Measurements from ENCODE around the gene BBS7. TPM values are rescaled to one million over a fixed set of nuclear protein-coding genes. Genes with fewer than 3 reads are reported as not detected.

The BBS7 gene
- total and polyA plus RNA-seq, 2 donors (not counting 3 experiments of a cell fraction or from before 2014, with no cell fraction given) = 20.0 to 21.7 TPM

GRCh38 chr4:121799208-121799823 lies 71.0 kb downstream of the BBS7 start:
- Histone ChIP-seq H3K36me3 (ENCODE audit: control insufficient read depth in 2 of 2, extremely low read depth in 1 of 2, insufficient read depth in 2 of 2, low read length in 2 of 2) (peaks cover 1 to 3% of the 10 kb centered on the region in 2 experiments), H3K4me2 (ENCODE audit: insufficient read depth, low read length) (no peak overlapping the region), H3K79me2 (ENCODE audit: control insufficient read depth, insufficient read depth, low read length) (peaks cover 15% of the 10 kb centered on the region), H3K9ac (replicated peaks; ENCODE audit: extremely low read depth, insufficient read depth, low read length) (no peak overlapping the region), H3K27me3 (ENCODE audit: control insufficient read depth in 2 of 2, insufficient read depth in 2 of 2, low read length in 2 of 2) (no peaks in the 10 kb centered on the region), H2AFZ (ENCODE audit: low read depth, low read length) (no peak overlapping the region), H3K27ac (ENCODE audit: insufficient read depth, low read depth, low read length) (no peak overlapping the region), H3K9me1 (replicated peaks; ENCODE audit: control insufficient read depth, extremely low read depth, insufficient read depth, low read length) (no peaks in the 10 kb centered on the region), H3K4me3 (replicated peaks in 1 of 3; ENCODE audit: insufficient read depth in 1 of 3, low read depth in 1 of 3, low read length in 3 of 3) (no peak overlapping the region), H4K20me1 (replicated peaks; ENCODE audit: control insufficient read depth, extremely low read depth, insufficient read depth, low read length) (no peaks in the 10 kb centered on the region), H3K4me1 (ENCODE audit: control insufficient read depth, extremely low read depth, insufficient read depth, low read length) (peaks cover 11% of the 10 kb centered on the region), H3K9me3 (replicated peaks; ENCODE audit: control insufficient read depth, insufficient read depth, low read length) (no peaks in the 10 kb centered on the region)
- no peak for FAIRE-seq
- POLR2A ChIA-PET = no interaction called here
- BruUV-seq (replicated peaks) = no TSS peak
- dilution Hi-C loops (cut with MboI; ENCODE audit: extremely low pct_ligation_motif_present, low sequenced_read_pairs) (no loop called here), intact Hi-C loops (cut with micrococcal nuclease) (no loop called here)
- TF ChIP-seq JUN (IDR thresholded peaks at IDR 0.05; ENCODE audit: borderline replicate concordance, insufficient read depth, insufficient read length, low read depth) = no peak
- TF ChIP-seq EZH2 (IDR thresholded peaks at IDR 0.05; ENCODE audit: borderline replicate concordance, low read depth, low read length, severe bottlenecking) = no peak
- no peak for TF ChIP-seq POLR2A (IDR thresholded peaks at IDR 0.05; ENCODE audit: low read depth, low read length)
- no peak for TF ChIP-seq MYC (IDR thresholded peaks at IDR 0.05; ENCODE audit: low read depth, low read length)
- no peak for TF ChIP-seq POLR2AphosphoS5 (IDR thresholded peaks at IDR 0.05; ENCODE audit: insufficient read depth, low read depth, low read length)
- CTCF ChIA-PET = interaction anchor here (1.0 kb wide), 1 partner anchor 10 kb away, joined by 3 read pairs; no protein-coding TSS in a partner anchor
- no peak for DNase-seq (ENCODE audit: low read depth, low spot score)

DNA sequence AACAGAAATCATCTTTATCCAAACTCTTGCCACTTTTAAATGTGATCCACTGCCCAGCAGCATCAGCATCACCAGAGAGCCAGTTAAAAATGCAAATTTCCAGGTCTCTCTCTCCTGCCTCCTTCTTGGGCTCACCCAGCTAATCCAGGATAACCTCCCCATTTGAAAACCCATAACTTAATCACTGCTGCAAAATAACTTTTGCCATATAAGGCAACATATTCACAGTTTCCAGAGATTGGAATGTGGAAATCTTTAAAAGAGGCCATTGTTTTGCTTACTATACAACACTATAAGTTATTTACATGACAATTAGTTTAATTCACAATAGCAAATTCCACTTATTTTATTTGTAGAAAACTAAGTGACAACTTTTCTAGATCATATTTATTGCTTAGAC lies 74.0 kb downstream of the BBS7 start:
- no peaks in the 10 kb centered on the region for H3K36me3 ChIP-seq (ENCODE audit: control insufficient read depth in 2 of 2, extremely low read depth in 1 of 2, insufficient read depth in 2 of 2, low read length in 2 of 2)
- TF ChIP-seq POLR2A (IDR thresholded peaks at IDR 0.05; ENCODE audit: low read depth, low read length) (no peak), POLR2AphosphoS5 (IDR thresholded peaks at IDR 0.05; ENCODE audit: insufficient read depth, low read depth, low read length) (no peak), EZH2 (IDR thresholded peaks at IDR 0.05; ENCODE audit: borderline replicate concordance, low read depth, low read length, severe bottlenecking) (no peak), GATA2 (IDR thresholded peaks at IDR 0.05; ENCODE audit: insufficient read depth, insufficient read length, low read depth, low read length) (no peak), MYC (IDR thresholded peaks at IDR 0.05; ENCODE audit: low read depth, low read length) (no peak), JUN (IDR thresholded peaks at IDR 0.05; ENCODE audit: borderline replicate concordance, insufficient read depth, insufficient read length, low read depth) (no peak), FOS (IDR thresholded peaks at IDR 0.05; ENCODE audit: borderline replicate concordance, insufficient read depth, low read length) (no peak)
- TF ChIP-seq, protein P1, sequence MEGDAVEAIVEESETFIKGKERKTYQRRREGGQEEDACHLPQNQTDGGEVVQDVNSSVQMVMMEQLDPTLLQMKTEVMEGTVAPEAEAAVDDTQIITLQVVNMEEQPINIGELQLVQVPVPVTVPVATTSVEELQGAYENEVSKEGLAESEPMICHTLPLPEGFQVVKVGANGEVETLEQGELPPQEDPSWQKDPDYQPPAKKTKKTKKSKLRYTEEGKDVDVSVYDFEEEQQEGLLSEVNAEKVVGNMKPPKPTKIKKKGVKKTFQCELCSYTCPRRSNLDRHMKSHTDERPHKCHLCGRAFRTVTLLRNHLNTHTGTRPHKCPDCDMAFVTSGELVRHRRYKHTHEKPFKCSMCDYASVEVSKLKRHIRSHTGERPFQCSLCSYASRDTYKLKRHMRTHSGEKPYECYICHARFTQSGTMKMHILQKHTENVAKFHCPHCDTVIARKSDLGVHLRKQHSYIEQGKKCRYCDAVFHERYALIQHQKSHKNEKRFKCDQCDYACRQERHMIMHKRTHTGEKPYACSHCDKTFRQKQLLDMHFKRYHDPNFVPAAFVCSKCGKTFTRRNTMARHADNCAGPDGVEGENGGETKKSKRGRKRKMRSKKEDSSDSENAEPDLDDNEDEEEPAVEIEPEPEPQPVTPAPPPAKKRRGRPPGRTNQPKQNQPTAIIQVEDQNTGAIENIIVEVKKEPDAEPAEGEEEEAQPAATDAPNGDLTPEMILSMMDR (IDR thresholded peaks at IDR 0.05; ENCODE audit: extremely low read depth in 1 of 2, insufficient read depth in 1 of 2, low read depth in 1 of 2, low read length in 2 of 2) = no peak
- TF ChIP-seq, protein P2, sequence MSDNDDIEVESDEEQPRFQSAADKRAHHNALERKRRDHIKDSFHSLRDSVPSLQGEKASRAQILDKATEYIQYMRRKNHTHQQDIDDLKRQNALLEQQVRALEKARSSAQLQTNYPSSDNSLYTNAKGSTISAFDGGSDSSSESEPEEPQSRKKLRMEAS (IDR thresholded peaks at IDR 0.05; ENCODE audit: insufficient read depth, insufficient read length) = no peak
- CTCF ChIA-PET = interaction anchor here (1.0 kb wide), 1 partner anchor 31 kb away, joined by 3 read pairs; the partner anchor contains the start of gene SMIM43
- no peak for FAIRE-seq
- no peak overlapping the region for H3K4me2 ChIP-seq (ENCODE audit: insufficient read depth, low read length)
- H3K79me2 ChIP-seq (ENCODE audit: control insufficient read depth, insufficient read depth, low read length) = peaks cover under 1% of the 10 kb centered on the region
- POLR2A ChIA-PET = no interaction called here
- dilution Hi-C loops (cut with MboI; ENCODE audit: extremely low pct_ligation_motif_present, low sequenced_read_pairs) (no loop called here), intact Hi-C loops (cut with micrococcal nuclease) (no loop called here)
- H2AFZ ChIP-seq (ENCODE audit: low read depth, low read length) = no peak overlapping the region
- H4K20me1 ChIP-seq (replicated peaks; ENCODE audit: control insufficient read depth, extremely low read depth, insufficient read depth, low read length) = no peaks in the 10 kb centered on the region
- no peak overlapping the region for H3K9ac ChIP-seq (replicated peaks; ENCODE audit: extremely low read depth, insufficient read depth, low read length)
- BruUV-seq (replicated peaks) = no TSS peak
- H3K9me3 ChIP-seq (replicated peaks; ENCODE audit: control insufficient read depth, insufficient read depth, low read length) = no peaks in the 10 kb centered on the region
- no peak overlapping the region for H3K27ac ChIP-seq (ENCODE audit: insufficient read depth, low read depth, low read length)
- no peak overlapping the region for H3K4me3 ChIP-seq (replicated peaks in 1 of 3; ENCODE audit: insufficient read depth in 1 of 3, low read depth in 1 of 3, low read length in 3 of 3)
- H3K4me1 ChIP-seq (ENCODE audit: control insufficient read depth, extremely low read depth, insufficient read depth, low read length) = peaks cover 5% of the 10 kb centered on the region
- no peaks in the 10 kb centered on the region for H3K27me3 ChIP-seq (ENCODE audit: control insufficient read depth in 2 of 2, insufficient read depth in 2 of 2, low read length in 2 of 2)
- peak; percentile 4 for DNase-seq (ENCODE audit: low read depth, low spot score)
- no peaks in the 10 kb centered on the region for H3K9me1 ChIP-seq (replicated peaks; ENCODE audit: control insufficient read depth, extremely low read depth, insufficient read depth, low read length)
